Gastroesophageal sphincter (tissue), 3 donors: ENCODE data around the gene SPATA32.

Source experiments
- CTCF ChIP-seq, 4 experiments: fragments of 200-600 bp in 2 of 4; fragments of 450-650 bp in 2 of 4; sonication (generic) in 1 of 4; IDR thresholded peaks; one replicate each; pipeline ENCODE4 v1.5.1; 2017 to 2019; ENCODE audit warnings: antibody characterized with exemption in 4 of 4, mild to moderate bottlenecking in 2 of 4, moderate library complexity in 2 of 4
- EP300 ChIP-seq: sonication (generic); formaldehyde crosslinking; IDR thresholded peaks from one replicate; pipeline ENCODE4 v1.6.1; 2017; ENCODE audit warnings: antibody characterized with exemption, mild to moderate bottlenecking
- POLR2A ChIP-seq, 2 donors: fragments of 450-650 bp; IDR thresholded peaks; one replicate each; pipeline ENCODE4 v1.6.1; 2017; ENCODE audit warnings: antibody characterized with exemption in 2 of 2, mild to moderate bottlenecking in 2 of 2, moderate library complexity in 1 of 2
- POLR2AphosphoS5 ChIP-seq: sonication (generic); formaldehyde crosslinking; IDR thresholded peaks from one replicate; pipeline ENCODE4 v1.6.1; 2017; ENCODE audit warnings: antibody characterized with exemption

GRCh38 chr17:45273551-45273957 lies 11.7 kb upstream of the SPATA32 start:
- TF ChIP-seq CTCF (IDR thresholded peaks at IDR 0.05), result no peak
- no peak for TF ChIP-seq POLR2A (IDR thresholded peaks at IDR 0.05)
- TF ChIP-seq POLR2AphosphoS5, result peak; percentile 15
- TF ChIP-seq EP300, result no peak
